HG02852 (cell line): ENCODE data around the gene PTEN.
"Not testable (repeated sequence)": the region's sequence is repeated elsewhere in the genome, so short reads cannot be mapped to it uniquely, and the experiment has no call there.

Experiments
- ATAC-seq: cut with Tn5 transposase; IDR thresholded peaks from one replicate; pipeline ENCODE4 v1.9.1; 2021; ENCODE audit warnings: mild to moderate bottlenecking, moderate library complexity; ENCODE audit not compliant: unreplicated experiment

PTEN gene

DNA sequence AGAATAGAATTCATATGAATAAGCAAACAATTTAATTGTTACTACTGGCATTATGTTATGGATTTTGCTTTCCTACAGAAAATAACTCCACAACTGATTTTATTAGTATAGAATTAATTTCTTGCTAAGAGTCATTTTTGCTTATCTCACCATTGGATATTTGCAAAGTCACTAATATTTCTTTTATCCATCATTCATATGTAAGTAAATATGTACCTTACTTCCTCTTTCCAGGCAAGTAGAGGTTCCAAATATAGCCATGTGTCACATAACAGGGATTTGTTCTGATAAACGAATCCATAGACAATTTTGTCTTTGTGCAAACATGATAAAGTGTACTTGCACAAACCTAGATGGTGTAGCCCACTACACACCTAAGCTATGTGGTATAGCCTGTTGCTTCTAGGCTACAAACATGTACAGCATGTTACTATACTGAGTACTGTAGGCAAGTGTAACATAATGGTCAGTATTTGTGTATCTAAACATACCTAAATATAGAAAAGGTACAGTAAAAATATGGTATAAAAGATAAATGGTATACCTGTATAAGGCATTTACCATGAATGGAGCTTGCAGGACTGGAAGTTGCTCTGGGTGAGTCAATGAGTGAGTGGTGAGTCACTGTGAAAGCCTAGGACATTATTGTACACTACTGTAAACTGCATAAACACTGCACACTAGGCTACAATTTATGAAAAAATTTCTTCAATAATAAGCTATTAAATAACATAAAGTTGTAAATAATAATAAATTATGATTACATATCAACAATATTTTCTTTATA, 18.4 kb upstream of the PTEN start:
- ATAC-seq = no peak

DNA sequence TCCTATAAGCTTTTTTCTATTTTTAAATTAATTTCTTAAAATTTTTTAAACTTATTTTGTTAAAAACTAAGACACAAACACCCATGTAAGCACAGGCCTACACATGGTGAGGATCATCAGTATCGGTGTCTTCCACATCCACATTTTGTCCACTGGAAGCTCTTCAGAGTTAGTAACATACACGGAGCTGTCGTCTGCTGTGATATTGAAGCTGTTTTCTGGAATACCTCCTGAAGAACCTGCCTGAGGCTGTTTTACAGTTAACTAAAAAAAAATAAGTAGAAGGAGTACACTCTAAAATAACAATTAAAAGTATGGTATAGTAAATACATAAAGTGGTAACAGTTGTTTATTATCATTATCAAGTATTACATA, 17.8 kb upstream of the PTEN start:
- ATAC-seq = no peak

DNA sequence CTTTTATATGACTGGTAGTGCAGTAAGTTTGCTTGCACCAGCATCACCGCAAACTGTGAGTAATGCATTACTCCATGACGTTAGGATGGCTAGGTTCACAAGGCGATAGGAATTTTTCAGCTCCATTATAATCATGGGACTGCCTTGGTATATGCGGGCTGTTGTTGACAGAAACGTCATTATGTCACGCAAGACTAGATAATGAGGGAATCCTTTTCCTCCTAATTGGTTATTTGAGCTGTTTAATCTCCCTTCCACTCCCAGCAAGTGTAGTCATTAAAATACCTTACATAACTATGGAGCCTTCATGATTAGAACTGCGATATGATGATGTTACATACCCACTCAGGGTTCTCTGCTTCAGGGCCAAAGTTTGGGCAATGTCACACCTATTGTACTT, 17.4 kb upstream of the PTEN start:
- no peak for ATAC-seq

DNA sequence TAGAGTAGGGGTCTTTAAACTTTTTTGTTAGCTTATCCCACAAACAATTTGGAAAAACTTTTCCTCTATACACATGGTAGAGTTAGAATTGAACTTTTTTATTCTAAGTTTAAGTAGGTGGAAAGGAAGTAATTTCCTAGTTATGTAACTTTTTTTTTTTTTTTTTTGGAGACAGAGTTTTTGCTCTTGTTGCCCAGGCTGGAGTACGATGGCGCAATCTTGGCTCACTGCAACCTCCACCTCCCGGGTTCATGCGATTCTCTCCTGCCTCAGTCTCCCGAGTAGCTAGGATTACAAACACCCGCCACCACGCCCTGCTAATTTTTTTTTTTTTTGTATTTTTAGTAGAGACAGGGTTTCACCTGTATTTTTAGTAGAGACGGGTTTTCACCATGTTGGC, 16.7 kb upstream of the PTEN start:
- not testable (repeated sequence) for ATAC-seq

DNA sequence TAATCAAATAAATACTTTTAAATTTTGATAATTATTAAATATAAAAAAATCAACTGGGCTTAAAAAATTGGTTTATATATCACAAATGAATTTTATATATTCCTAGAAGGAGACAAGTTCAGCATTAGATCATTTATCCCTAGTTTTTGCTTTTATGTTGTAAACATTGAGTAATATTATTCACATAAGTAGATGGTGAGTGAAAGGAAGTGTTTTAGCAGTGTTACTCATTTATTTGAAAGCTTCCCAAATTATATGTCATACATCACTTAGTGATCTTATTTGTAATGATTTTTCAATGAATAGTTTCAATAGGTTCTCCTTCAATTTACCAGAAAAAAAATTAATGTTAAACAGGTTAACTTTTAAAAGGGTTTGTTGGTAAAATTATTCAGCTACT, 15.9 kb upstream of the PTEN start:
- ATAC-seq = no peak

DNA sequence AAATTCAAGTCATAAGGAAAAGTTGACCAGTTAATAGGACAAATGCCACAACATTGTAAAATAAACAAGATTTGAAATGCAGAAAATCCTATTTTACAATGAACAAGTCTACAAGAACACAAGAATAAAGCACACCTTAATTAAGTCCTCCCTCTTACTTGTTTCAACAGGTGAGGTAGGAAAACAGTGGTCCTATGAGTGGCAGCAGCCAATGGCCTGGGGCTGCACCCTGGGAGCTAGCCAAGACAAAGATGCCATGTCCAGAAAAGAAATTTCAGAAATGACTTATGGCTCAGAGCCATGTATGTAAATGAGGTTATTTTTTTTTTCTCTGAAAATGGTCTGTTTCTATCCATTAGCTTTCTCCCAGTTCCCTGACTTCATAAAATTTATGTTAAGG, 14.4 kb upstream of the PTEN start:
- no peak for ATAC-seq

DNA sequence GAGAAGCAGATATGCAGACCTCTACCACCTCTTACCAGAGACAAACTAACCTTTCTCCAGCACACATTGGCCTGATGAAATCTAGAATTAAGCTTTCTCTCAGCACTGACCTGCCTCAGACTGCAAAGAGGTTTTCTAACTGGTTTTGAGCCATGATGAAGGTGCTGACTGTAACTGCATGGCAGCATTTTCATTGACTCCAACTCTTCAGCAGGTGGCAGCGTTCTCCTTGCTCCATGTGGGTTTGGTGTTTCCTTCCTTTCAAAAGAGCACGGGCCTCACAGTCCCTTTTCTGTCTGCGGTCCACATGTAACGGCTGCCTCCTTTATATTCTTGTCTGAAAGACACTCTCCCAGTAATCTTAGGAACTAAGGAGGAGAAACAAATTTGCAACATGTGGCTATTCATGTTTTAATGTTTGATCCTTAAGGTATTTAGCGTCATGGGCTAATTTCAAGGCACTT, 12.7 kb upstream of the PTEN start:
- ATAC-seq = no peak

DNA sequence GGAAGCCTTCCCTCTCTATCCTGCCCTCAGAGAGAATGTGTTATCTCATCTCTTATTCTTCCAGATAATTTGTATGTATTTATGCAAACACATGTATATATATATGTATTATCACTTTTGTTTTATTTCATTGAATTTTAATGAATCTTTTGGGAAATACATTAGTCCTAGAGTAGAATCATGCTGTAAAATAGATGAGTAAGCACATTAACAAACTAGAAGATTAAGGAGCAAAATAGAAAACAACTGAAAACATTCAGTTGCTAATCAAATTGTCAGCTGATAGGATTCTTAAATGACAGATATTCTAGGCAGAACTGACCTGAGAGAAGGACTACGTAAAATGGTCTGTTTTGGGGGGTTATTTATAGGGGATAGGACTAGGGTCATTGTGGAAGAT, 11.3 kb upstream of the PTEN start:
- ATAC-seq = no peak

DNA sequence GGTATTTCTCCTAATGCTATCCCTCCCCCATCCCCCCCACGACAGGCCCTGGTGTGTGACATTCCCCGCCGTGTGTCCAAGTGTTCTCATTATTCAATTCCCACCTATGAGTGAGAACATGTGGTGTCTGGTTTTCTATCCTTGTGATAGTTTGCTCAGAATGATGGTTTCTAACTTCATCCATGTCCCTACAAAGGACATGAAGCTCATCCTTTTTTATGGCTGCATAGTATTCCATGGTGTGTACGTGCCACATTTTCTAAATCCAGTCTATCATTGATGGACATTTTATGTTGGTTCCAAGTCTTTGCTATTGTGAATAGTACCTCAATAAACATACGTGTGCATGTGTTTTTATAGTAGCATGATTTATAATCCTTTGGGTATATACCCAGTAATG, 8.2 kb upstream of the PTEN start:
- ATAC-seq = not testable (repeated sequence)

DNA sequence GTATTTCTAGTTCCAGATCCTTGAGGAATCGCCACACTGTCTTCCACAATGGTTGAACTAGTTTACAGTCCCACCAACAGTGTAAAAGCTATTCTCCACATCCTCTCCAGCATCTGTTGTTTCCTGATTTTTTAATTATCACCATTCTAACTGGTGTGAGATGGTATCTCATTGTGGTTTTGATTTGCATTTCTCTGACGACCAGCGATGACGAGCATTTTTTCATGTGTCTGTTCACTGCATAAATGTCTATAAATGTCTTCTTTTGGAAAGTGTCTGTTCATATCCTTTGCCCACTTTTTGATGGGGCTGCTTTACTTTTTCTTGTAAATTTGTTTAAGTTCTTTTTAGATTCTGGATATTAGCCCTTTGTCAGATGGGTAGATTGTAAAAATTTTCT, 7.8 kb upstream of the PTEN start:
- not testable (repeated sequence) for ATAC-seq

DNA sequence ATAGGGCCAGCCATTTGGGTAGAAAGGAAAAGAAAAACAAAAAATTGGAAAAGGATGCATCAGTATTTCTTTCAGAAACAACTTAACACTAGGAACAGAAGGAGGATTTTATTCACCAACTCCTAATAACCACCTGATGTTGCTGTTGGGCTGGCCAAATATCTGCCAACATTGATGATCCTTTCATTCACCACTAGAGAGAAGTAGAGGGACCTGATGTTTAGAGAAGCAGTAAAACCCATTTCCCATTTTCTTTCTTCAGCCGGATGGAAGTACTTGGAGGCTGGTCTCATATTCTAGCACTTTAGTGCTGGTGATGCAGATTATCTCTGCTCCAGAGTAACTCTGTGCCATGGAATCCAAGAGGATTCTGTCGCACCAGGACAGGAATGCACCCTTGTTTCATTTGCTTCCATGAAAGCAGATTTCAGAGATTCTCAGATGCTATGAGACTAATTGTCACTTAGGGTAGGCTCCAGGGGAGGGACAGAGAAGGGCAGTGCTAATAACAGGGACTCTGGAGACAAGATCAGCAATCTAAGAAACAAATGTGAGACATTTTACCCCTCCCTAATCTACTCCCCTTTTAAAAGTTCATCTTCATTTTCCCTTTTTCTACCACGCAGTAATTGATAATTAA, 3.1 kb upstream of the PTEN start:
- no peak for ATAC-seq

DNA sequence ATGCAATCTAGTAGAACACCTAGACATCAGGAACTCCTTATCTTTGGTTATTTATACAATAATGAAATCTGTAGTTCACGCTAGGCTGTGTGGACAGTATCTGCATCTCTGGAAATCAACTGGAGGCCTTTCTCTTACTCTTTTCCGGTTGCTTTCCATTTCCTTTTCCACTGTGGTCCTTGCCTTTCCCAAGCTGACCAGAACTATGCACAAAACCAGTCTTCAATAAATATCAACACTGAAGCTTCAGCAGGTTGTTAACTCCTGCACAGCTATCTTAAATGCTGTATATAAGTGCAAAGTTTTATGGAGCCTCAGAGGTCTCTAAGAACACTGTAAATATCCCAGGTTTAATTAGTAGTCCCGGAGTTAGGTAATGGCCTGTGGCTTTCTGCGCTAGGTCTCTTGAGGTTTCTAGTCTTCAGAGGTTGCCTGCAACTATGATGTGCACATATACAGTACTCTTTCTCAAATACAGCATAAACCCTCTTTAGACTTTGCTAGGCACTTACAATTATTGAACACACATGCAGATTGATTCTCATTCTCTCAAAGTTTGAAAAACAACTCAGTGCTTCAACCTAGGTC, 2.5 kb upstream of the PTEN start:
- no peak for ATAC-seq

DNA sequence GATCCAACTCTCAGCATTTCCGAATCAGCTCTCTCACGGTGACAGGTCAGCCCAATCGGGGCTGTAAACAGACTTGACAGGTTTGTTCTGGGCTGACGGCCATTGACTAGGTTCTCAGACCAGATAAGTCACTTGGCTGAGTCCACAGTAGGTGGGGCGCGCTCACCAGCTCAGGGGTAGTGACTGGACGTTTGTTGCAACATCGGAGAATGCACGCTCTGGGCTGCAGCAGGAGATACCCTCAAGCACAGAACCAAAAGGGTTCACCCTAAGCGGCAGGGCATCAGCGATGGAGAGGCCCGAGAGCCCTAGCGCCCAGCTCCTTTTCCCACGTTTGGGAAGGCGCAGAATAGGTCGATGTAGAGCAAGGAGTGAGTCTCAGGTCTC, 1.9 kb upstream of the PTEN start:
- ATAC-seq = peak; percentile 7

DNA sequence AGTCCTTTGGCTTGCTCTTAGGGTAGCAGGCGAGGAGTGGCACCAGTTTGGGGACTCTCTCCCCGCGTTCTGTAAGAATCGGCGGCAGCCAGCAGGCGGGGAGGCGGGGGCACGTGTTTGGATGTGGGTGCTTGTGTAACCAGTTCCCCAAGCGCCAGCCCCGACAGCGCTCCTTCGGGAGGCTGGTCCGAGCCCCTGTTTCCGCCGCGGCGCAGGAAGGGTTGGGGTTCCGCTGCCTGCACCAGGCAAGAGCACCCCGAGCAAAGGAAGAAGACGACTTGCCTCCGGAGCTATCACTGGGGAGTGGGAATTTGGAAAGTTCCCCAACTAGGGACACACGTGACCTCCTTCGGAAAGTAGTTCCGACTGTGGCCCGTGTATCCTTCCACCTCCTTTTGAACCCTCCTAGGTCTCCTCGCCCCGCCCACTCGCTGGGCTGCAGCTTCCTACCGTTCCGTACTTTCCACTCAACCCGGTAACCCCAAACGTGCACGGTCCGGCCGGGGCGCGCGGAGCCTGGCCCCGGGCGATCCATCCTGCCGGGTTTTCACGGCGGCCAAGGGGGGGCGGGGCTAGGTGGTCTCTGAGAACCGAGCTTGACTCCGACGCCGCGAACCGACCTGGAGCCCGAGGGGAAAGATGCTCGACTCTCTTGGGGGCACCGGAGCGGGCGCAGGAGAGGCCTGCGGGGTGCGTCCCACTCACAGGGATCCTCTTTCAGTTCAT, 1.3 kb upstream of the PTEN start:
- peak; percentile 49 for ATAC-seq

DNA sequence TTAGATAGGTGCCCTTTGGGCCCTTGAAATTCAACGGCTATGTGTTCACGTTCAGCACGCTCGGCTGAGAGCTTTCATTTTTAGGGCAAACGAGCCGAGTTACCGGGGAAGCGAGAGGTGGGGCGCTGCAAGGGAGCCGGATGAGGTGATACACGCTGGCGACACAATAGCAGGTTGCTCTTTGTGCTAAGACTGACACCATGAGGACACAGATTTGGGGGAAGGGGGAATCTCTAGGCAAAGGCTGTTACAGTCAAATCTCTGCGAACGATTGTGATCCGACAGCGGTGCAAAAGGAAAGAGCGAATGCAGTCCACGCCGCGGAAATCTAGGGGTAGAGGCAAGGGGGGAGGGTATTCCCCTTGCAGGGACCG, 759 bp upstream of the PTEN start:
- ATAC-seq = peak; percentile 14

DNA sequence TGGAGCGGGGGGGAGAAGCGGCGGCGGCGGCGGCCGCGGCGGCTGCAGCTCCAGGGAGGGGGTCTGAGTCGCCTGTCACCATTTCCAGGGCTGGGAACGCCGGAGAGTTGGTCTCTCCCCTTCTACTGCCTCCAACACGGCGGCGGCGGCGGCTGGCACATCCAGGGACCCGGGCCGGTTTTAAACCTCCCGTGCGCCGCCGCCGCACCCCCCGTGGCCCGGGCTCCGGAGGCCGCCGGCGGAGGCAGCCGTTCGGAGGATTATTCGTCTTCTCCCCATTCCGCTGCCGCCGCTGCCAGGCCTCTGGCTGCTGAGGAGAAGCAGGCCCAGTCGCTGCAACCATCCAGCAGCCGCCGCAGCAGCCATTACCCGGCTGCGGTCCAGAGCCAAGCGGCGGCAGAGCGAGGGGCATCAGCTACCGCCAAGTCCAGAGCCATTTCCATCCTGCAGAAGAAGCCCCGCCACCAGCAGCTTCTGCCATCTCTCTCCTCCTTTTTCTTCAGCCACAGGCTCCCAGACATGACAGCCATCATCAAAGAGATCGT, 598 bp downstream of the PTEN start:
- not testable (repeated sequence) for ATAC-seq

DNA sequence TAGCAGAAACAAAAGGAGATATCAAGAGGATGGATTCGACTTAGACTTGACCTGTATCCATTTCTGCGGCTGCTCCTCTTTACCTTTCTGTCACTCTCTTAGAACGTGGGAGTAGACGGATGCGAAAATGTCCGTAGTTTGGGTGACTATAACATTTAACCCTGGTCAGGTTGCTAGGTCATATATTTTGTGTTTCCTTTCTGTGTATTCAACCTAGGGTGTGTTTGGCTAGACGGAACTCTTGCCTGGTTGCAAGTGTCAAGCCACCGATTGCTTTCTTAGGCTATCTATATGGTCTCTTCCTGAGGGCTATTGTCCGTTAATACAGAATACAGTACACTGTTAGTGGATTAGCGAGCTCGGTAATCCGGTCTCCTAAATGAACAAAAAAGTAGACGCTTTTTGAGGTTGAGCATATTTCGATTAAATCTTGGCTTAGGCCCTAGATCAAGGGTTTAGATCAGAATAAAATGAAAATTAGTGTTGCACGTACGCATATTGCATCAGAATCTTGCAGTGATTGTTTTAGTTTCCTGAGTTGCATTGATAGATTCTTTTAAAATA, 1.2 kb downstream of the PTEN start:
- no peak for ATAC-seq

DNA sequence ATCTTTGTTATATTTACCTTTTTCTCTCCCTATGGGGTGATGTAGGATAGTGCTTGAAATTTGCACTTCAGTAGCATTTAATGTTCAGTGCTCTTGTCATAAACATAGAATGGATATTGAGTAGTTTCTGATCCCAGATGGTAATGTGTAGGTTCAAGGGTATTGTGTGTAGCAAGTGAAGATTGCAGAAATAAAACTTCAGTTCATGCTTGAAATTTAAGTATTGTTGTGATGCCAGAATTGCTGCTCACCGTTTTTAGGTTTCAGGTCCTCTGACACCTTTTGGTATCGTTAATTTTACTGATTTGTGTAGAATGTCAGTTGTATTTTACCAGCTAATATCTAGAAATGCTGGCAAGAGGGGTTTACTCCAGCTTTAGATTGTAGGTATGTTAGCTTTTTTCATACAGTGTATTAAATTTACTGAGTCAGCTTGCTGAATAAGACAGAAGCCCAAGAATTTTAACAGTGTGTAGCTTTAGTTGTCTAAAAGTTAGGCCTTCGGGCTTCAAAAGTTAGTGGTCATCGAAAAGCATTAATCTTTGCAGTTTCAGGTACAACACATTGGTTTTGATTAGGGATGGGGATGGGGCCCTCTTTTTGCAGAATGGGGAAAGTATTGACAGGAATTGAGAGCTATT, 1.9 kb downstream of the PTEN start:
- no peak for ATAC-seq

DNA sequence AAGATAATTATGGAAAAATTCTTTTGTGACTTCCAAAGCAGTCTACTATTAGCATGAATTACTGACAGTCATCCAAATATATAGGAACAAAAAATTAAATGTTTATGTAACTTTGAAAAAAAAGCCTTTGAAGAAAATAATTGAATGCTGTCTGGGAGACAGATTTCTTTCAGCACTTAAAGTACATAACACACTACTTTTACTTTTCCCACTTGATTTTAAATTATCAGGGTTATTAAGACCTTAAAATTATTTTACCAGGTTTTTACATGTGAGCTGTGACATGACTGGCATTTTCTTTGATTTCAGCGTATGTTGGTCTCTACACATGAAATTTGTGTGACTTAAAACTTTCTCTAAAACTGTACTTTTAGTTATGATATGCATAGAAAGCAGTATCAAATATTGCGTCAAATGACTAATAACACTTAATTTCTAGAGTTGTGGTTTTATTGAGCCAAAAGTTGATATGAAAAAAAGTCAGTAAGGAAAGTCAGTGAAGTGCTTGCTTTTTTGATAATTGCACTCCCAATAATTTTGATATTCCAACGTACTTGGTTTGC, 3.1 kb downstream of the PTEN start:
- no peak for ATAC-seq

DNA sequence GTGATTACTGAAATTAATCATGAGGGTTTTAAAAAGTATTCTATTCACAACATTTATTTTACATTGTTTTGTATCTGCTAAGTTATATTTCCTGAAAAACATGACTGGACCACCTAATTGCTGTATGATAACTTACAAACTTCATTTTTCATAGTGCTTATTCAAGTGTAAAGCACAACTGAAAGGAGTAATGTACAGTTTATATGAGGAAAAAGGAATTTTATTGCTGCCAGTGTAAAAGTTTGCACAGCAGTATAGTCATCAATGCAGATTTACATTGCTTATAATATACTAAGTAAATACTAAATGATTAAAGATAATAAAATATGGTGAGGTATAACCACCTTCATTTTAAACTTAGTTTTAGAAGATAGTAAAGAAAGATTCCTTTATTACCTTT, 4.0 kb downstream of the PTEN start:
- no peak for ATAC-seq
